Renal pelvis (tissue), 4 donors: ENCODE data around the gene SDK1. TPM values are rescaled to one million over a fixed set of nuclear protein-coding genes. Genes with fewer than 3 reads are reported as not detected.

Experiments used
- DNase-seq: peaks from one replicate; pipeline ENCODE4 v3.0.0-alpha.2; 2013
- polyA plus RNA-seq, 3 donors: library from polyadenylated mRNA; unstranded; fragments of 120-200 nt; gene quantifications; one replicate each; pipeline ENCODE4 v1.2.1, GENCODE V29; 2013; ENCODE audit not compliant: insufficient read length in 3 of 3

SDK1 gene
- polyA plus RNA-seq, 3 donors = 7.5 to 8.9 (median 8.4) TPM

DNA sequence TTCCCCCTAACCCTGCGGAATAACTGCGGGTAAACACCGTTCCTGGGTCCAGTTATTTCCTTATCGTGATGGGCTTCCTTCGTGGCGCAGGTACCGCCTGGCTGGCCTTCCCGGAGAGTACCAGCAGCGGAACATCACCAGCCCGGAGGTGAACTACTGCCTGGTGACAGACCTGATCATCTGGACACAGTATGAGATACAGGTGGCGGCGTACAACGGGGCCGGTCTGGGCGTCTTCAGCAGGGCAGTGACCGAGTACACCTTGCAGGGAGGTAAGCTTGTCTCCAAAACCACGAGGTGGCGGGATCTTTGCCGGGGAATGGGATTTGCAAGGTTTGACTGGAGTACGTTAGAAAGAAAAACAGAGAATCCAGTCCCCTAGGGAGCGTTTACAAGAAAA, 716.0 kb downstream of the SDK1 start:
- no peak for DNase-seq

GRCh38 chr7:4017785-4018184, 716.7 kb downstream of the SDK1 start:
- DNase-seq = no peak

- no peak for DNase-seq
Measured at GRCh38 chr7:4018601-4019316, 717.7 kb downstream of the SDK1 start.

DNA sequence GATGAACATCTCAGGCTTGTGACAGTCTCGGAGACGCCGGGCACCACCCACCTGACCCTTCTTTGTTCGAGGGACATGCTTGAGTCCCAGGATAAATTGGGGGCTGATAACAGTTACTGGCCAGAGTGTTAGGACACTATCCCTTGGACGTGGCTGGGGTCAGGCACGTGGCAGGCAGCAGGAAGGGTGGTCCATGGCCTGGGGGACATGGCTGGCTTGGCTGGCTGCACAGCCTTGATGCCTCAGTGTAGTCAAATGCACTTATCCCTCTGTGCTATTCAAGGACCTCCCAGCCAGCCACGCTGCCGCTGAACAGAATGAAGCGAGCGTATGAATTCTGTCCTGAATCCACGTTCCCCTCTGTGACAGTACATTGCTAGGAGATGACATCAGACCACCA, 719.0 kb downstream of the SDK1 start:
- no peak for DNase-seq

DNA sequence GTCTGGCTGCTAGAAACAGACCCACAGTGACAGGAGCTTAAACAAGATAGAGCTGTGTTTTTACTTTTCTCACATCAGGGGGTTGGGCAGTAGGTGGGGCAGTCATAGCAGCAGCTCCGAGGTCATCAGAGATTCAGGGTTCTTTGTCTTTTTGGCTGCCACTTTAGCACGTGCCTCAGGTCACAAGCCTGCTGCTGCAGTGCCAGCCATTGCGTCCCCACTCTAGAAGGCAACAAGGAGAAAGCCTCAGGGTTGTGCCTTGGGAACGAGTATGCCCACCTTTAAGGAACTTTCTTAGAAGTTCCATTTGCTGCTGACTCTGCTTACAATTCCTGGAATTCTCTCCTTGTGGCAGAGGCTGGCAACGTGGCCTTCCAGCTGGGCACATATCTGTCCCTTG, 720.4 kb downstream of the SDK1 start:
- no peak for DNase-seq

DNA sequence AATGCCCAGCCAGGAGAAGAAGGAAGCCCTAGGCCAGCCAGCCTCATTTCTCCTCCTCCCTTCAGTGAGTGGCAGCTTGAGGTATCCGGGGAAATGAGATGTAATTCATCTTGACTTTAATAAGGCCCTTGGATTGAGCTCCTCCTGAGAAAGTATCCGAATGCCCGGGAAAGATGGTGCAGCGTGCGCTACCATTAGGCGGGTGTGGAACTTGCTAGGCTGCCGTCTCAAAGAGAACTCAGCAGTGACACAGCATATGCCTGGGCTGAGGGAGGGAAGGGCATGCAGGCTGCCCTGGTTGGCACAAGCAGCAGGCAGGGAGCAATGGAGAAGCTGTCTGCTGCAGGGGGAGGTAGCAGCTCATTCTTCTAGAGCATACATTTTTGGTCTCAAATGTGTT, 721.2 kb downstream of the SDK1 start:
- no peak for DNase-seq

DNA sequence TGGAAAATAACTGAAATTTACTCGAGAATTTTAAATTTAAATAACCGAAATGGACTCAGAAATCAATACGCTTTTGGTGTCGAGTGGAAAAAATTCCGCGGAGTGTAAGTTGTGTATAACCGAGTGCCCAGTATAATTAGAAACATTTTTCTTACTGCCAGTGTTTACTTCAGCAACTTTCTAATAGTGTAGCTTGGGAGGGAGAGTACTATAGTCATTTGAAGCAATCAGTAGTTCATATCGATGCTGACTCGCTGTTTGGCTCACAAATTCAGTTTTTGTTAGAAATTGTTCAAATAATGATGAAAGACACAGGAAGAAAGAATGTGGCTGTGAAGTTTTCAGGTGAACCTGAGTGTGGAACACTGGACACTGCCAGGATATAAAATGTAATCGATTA, 722.5 kb downstream of the SDK1 start:
- DNase-seq = no peak

DNA sequence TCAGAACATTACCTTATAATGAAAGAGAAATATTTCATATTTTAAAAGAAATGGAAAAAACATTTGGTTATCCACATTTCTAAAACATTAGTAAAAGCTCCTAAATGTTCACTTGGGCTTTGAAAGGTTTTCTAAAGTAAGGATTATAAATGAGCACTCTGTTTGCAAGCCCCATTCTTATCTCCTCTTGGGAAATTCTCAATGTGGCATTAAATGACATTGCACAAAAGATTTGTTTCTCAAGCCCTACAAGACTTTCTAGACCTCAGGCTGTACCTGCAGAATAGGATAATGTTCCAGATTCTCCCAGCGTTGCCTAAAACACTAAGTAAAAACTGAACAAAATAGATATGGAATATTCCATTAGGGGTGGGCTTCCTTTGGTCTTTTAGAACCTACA, 723.1 kb downstream of the SDK1 start:
- DNase-seq = no peak

- DNase-seq = no peak
Measured at GRCh38 chr7:4024806-4025205, 723.8 kb downstream of the SDK1 start.

DNA sequence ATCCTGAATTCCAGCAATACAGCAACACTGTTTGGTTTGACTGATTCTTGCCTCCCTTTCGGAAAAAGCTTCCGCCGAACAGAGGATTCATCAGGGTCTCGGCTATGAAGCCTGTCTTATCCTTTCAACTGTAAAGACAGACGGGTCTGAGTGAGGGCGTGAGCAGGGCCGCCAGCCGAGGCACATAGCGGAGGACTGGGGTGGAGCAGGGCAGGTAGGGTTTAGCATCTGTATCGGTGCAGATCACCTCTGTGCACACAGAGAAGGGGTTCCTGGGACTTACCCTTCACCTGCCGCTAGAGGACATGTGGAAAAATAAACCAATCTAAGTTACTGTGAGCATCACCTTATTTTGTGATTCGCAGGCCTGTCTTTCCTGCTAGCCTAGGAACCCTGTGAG, 724.2 kb downstream of the SDK1 start:
- DNase-seq = no peak

DNA sequence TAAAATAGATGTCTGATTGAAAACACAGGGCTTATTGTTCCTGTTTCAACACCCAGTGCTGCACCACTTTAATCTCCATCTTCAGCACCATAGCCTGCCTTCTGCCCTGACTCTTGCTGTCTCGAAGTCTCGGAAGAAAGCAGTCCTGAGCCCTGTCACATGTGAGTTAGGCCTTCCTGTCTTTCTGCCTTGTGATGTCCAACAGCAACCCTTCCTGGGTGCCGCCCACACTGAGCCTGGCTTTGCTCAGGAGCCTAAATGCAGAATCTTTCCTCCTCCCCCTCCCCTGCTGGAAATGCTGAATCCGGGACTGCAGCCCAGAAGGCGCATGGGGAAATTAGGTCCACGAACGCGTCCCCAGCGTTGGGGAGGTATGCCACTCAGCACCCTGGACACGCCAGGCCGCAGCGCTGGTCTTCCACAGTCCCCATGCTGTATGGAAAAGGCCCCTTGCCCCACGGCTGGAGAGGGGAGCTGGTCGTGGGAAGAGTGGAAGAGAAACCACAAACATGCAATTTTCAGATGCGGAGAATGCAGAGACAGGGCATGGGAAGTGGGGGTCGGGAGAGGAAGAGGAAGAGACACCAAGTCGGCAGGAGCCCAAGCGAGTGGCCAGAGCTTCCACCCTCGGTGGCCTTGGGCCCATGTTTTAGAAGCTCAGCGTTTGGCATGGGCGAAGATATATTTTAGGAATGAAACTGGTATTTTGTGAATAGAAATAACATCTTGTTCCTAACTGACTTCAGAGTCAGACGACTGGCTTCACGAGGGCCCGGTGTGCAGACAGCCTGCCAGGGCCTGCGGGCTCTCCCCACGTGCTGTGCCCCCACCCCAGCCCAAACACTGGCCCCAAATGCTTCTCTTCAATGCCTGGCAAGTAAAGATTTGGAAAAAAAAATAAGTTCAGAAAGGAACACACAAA, 724.9 kb downstream of the SDK1 start:
- DNase-seq = no peak

GRCh38 chr7:4026941-4027486, 726.0 kb downstream of the SDK1 start:
- no peak for DNase-seq

DNA sequence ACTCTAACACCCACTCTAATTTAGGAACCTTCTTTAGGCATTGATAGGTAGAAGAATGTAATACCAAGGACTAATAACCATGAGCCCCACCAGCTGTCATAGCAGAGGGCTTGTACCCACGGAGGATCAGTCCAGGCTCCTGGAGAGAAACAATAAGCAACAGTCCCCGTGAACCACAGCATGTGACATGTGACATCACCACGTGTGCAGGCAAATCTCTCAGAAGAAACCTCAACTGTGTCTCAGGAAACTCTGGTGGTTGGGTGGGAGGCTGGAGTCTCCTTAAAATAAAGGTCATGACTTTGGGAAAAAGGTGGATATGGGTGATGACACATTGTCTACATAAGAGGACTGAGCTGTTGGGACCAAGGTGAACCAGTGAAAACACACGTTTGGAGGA, 727.2 kb downstream of the SDK1 start:
- DNase-seq = no peak

DNA sequence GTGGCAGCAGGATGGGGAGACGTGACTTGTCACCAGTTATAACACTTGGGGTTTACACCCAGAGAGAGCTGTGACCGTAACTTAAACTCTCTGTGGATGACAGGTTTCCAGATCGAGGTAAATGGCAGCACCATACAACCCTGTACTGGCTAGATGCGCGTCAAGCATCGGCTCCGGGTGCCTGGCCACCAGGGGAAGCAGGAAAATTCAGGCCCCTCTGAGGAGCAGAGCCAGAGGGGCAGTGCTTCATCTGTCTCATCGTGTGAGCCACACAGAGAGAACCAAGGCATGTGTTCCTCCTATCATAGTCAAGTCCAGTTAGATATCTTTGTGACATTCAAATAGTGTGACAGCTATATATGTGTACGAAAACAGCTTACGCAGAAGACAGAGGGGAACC, 728.9 kb downstream of the SDK1 start:
- DNase-seq = no peak

DNA sequence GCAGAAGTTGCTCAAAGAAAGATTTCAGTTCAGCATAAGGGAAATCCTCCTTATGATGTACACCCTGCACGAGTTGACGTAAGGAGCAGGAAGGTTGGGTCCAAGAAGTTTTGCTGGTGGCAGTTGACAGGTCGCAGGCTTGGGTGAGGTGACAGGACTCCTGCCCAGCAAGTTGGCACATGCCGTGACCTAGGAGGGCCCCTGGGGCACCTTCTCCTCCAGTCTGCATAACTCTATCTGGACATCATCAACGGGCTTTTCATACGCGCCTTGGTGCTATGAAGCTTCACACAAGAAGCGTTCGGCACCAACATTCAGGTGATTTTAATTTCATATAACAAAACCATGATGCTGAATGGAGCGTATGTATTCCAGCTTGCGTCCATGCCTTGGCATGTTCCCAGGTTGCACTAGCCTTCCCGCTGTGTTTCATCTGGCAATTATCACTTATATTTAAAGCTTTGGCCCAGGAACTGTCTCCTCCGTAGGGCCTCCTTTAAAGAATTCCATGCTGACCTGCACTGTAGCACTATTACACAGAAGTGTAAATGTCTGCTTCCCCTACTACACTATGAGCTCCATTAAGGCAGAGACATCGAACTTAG, 729.4 kb downstream of the SDK1 start:
- DNase-seq = no peak

DNA sequence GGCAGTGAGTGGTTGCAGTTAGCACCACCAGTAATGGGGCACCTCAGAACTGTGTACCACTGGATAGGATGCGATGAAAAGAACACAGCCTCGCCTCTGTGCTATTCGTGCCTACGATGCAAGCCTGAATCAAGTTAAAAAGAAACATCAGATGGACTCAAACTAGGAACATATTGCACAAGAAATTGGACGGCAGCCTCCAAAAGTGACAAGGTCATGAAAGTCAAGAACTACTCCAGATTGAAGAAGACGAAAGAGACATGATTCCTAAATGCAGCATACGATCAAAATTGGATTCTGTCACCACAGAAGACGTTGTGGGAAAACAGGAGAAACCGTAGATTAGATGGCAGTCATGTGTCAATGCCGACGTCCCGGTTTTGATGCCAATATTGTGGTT, 732.9 kb downstream of the SDK1 start:
- no peak for DNase-seq

- no peak for DNase-seq
Measured at GRCh38 chr7:4037308-4037707, 736.3 kb downstream of the SDK1 start.

DNA sequence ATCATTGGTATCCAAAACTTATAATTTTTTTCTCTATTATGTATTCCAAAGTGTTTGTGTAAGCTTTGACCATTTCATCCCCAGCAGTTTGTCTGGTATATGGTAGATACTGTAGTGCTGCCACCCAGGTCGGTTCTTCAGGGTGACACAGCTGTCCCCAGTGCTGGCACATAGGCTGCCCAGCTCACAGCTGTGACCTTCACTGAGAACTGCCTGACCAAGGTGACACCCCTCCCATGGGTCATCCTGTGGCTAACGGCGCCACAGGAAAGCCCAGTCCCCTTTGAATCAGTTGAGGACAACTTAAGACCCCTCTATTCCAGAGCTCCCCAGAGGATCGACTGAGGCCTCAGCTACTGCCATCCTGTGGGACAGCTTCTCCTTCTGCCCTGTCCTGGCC, 736.8 kb downstream of the SDK1 start:
- no peak for DNase-seq

- DNase-seq = no peak
Measured at GRCh38 chr7:4040109-4040928, 739.3 kb downstream of the SDK1 start.

- DNase-seq = no peak
Measured at GRCh38 chr7:4042402-4043045, 741.5 kb downstream of the SDK1 start.

DNA sequence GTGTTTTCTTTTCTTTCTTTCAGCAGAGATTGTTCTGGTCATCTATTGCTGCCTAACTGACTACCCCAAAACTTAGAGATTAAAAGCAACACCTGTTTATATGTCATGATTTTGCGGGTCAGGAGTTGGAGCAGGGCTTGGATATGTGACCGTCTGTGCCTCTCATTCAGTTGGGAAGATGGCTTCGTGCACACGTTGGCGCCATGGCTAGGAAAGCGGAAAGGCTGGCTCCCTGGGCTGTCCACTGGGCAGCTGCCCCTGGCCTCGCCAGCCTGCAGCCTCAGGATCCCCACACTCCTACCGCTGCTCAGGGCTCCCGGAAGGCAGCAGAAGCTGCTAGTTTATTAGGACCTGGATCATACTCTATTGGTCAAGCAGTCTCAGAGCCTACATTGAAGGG, 742.9 kb downstream of the SDK1 start:
- DNase-seq = no peak
